ENCODE data around the gene MTCH1.

MTCH1 gene

GRCh38 chr6:36925809-36926208 lies 60.2 kb downstream of the MTCH1 start:
- no peak for TF ChIP-seq CTCF (IDR thresholded peaks at IDR 0.05)

- TF ChIP-seq CTCF (IDR thresholded peaks at IDR 0.05), result no peak
Measured at GRCh38 chr6:36924778-36925374, 61.1 kb downstream of the MTCH1 start.

- TF ChIP-seq CTCF (IDR thresholded peaks at IDR 0.05), result no peak
Measured at GRCh38 chr6:36924131-36924530, 61.9 kb downstream of the MTCH1 start.

- no peak for TF ChIP-seq CTCF (IDR thresholded peaks at IDR 0.05)
Measured at GRCh38 chr6:36920546-36920945, 65.5 kb downstream of the MTCH1 start.

GRCh38 chr6:36920049-36920448 lies 65.9 kb downstream of the MTCH1 start:
- no peak for TF ChIP-seq CTCF (IDR thresholded peaks at IDR 0.05)
